ENCODE measurements around the gene B4GALNT2. TPM values are rescaled to one million over a fixed set of nuclear protein-coding genes. Genes with fewer than 3 reads are reported as not detected.

Gene B4GALNT2
- total and polyA plus RNA-seq, 2 of the 8 experiments (the other 6 are each of a cell fraction or from before 2014, with no cell fraction given), result not detected

DNA sequence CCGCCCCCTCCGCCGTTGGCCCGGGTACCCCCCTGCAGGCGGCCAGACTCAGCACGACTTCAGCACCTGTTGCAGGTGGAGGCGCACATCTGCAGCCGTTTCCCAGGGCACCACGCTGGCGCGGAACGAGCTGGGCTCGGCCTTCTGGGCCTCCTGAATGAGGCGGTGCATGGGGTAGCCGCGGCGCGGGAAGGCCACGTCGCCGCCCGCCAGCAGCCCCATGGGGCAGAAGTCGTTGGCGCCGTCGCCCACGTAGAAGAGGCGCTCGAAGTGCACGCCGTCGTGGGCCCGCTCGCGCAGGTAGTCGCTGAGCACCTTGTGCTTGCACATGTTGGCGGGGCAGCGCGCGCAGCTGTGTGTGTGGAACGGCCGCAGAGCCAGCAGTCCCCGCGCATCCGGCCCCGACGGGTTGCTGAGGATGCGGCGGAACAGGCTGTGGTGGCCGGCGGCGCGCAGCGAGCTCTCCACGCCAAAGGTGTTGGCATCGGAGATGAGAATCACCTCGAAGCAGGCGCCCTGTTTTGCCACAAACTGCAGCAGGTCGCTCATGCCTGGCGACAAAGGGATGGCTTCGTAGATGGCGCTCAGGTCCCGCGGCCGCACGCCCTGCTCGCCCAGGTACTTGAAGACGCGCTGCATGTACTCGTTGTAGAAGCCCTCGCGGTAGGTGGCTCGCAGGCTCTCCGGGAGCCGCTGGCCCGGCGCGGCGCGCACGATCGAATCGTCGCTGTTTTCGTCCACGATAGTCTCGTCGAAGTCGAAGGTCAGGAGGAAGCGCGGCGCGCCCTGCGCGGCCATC, 91.8 kb downstream of the B4GALNT2 start (continued):
- TF ChIP-seq ATF3 (IDR thresholded peaks at IDR 0.05; ENCODE audit: insufficient read depth, low read depth, low read length), result no peak
- TF ChIP-seq SIX5 (IDR thresholded peaks at IDR 0.05; ENCODE audit: low read depth, low read length), result no peak
- TF ChIP-seq, protein P1, sequence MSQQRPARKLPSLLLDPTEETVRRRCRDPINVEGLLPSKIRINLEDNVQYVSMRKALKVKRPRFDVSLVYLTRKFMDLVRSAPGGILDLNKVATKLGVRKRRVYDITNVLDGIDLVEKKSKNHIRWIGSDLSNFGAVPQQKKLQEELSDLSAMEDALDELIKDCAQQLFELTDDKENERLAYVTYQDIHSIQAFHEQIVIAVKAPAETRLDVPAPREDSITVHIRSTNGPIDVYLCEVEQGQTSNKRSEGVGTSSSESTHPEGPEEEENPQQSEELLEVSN (IDR thresholded peaks at IDR 0.05), result peak; percentile 90
- no peak for TF ChIP-seq EGR1 (IDR thresholded peaks at IDR 0.05; ENCODE audit: borderline replicate concordance, low read depth, low read length)
- no peak for TF ChIP-seq BRCA1 (IDR thresholded peaks at IDR 0.05; ENCODE audit: low read depth, low read length)
- TF ChIP-seq KDM4A (IDR thresholded peaks at IDR 0.05; ENCODE audit: low read depth, low read length, severe bottlenecking), result peak; percentile 78
- no peak; the same call in 1 of the 2 replicates for TF ChIP-seq BACH1 (IDR thresholded peaks at IDR 0.05; ENCODE audit: low read length)
- TF ChIP-seq, protein P2, sequence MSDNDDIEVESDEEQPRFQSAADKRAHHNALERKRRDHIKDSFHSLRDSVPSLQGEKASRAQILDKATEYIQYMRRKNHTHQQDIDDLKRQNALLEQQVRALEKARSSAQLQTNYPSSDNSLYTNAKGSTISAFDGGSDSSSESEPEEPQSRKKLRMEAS (IDR thresholded peaks at IDR 0.05), result peak; percentile 85
- 0 out of 2 replicates have a peak, but pooled peaks have one; percentile 8 for TF ChIP-seq CREB1 (IDR thresholded peaks at IDR 0.05)
